Rectal smooth muscle tissue (tissue), 1 donor: ENCODE data around the gene SLC16A8.
"Not testable (repeated sequence)": the region's sequence is repeated elsewhere in the genome, so short reads cannot be mapped to it uniquely, and the experiment has no call there.

Source experiments
- H3K27ac ChIP-seq: one replicate; pipeline ENCODE4 v1.7.0; 2013; ENCODE audit warnings: low read depth, low read length, inconsistent platforms
- H3K27me3 ChIP-seq: one replicate; pipeline ENCODE4 v1.7.0; 2013; ENCODE audit warnings: low read length; ENCODE audit not compliant: control insufficient read depth, insufficient read depth
- H3K36me3 ChIP-seq: one replicate; pipeline ENCODE4 v1.7.0; 2013; ENCODE audit warnings: low read length; ENCODE audit not compliant: control insufficient read depth, insufficient read depth
- H3K4me1 ChIP-seq: one replicate; pipeline ENCODE4 v1.7.0; 2013; ENCODE audit warnings: low read length; ENCODE audit not compliant: control insufficient read depth, insufficient read depth
- H3K4me3 ChIP-seq: one replicate; pipeline ENCODE4 v1.7.0; 2013; ENCODE audit warnings: low read length
- H3K9ac ChIP-seq: one replicate; pipeline ENCODE4 v1.7.0; 2013; ENCODE audit warnings: low read length

Gene SLC16A8

DNA sequence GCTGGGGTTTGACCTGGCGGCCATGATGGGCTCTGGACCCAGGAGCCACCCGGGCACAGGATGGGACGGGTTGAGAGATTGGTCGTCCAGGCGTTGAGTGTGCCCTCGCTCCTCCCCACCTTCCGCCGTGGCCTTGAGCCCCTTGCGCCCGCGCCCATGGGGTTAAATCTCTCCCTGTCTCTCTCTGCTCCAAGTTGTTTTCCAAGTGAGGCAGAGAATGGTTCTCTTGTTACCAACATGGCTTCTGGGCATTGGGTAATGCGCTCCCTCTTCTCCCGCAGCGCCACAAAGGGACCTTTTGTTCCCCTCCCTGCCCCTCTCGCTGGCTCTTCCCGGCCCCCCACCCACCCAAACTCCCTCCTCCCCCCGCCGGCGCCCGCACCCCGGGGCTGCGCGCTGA is 45.6 kb downstream of the SLC16A8 start:
- Histone ChIP-seq H3K4me1 (peaks cover 14% of the 10 kb centered on the region), H3K9ac (no peak overlapping the region), H3K27ac (peak overlapping the region; percentile 6), H3K36me3 (no peaks in the 10 kb centered on the region), H3K4me3 (no peak overlapping the region), H3K27me3 (no peaks in the 10 kb centered on the region)

DNA sequence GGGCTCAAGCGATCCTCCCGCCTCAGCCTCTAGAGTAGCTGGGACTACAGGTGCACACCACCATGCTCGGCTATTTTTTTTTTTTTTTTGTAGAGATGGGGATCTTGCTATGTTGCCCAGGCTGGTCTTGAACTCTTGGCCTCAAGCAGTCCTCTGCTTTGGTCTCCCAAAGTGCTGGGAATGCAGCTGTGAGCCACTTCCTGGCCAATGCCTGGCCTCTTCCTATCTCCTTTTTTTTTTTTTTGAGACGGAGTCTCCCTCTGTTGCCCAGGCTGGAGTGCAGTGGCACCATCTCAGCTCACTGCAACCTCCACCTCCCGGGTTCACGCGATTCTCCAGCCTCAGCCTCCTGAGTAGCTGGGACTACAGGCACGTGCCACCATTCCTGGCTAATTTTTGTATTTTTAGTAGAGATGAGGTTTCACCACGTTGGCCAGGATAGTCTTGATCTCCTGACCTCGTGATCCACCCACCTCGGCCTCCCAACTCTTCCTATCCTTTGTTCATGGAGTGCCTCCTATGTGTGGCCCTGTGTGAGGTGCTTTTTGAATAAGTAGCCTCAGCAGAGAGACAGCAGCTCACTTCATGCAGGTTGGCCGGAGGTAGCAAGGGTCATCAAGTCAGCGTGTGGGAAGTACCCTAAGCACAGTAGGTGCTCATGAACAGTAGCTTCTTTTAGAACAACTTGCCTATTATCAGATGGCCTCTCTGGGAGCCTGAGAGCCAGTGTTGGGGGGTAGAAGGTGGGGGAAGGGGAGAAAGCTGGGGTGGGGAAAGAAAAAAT is 46.4 kb downstream of the SLC16A8 start:
- not testable (repeated sequence) for H3K27me3 ChIP-seq, H3K4me3 ChIP-seq, H3K27ac ChIP-seq, H3K36me3 ChIP-seq, H3K9ac ChIP-seq
- peaks cover 16% of the 10 kb centered on the region for H3K4me1 ChIP-seq

DNA sequence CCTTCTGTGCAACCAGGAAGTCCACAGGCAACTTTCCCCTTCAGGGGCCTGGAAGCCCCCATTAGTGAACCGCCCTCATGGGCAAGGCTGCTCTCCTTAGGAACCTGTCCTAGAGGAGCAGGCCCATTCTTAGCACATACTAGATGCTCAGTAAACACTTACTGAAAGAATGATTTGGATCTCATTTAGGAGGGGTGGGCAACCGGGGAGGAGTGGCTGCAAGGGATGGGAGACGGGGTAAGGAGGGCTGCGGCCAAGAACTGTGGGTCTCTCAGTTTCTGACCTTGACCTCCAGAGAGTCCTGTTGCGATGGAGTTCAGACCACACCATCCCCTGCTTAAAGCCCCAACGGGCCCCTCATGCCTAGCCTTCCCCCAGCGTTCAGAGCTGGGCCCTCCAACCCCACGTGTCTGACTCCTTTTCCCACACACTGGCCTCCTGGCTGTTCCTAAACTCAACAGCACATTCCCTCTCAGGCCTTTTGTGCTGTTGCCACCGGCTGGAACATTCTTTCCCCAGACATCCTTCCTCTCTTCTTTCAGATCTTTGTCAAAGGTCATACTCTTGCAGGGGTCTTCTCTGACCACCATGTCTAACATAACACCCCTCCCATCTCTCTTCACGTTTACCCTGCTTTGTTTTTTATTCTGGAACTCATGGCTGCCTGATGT is 47.5 kb downstream of the SLC16A8 start:
- H3K4me3 ChIP-seq, result no peak overlapping the region
- H3K4me1 ChIP-seq, result peaks cover 16% of the 10 kb centered on the region
- no peaks in the 10 kb centered on the region for H3K36me3 ChIP-seq
- H3K27ac ChIP-seq, result peak overlapping the region; percentile 46
- no peaks in the 10 kb centered on the region for H3K27me3 ChIP-seq
- H3K9ac ChIP-seq, result no peak overlapping the region

DNA sequence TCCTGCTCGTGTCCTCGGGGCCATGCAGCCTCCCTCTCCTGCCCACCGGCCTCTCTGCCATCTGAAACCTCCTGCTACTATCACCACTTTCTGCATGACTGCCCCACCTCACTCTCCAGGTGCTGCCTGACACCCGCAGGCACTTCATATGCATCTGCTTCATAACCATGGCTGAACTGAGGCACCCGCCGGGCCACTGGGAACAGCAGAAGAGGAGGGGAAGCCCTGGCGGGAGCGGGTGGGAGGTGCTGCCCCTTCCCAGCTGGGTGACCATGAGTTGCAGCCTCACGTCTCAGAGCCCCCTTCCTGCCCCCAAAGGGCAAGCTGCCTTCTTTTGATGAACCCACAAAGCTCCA is 48.5 kb downstream of the SLC16A8 start:
- no peaks in the 10 kb centered on the region for H3K27me3 ChIP-seq
- H3K9ac ChIP-seq, result no peak overlapping the region
- no peak overlapping the region for H3K27ac ChIP-seq
- no peaks in the 10 kb centered on the region for H3K36me3 ChIP-seq
- H3K4me3 ChIP-seq, result no peak overlapping the region
- H3K4me1 ChIP-seq, result peaks cover 16% of the 10 kb centered on the region

DNA sequence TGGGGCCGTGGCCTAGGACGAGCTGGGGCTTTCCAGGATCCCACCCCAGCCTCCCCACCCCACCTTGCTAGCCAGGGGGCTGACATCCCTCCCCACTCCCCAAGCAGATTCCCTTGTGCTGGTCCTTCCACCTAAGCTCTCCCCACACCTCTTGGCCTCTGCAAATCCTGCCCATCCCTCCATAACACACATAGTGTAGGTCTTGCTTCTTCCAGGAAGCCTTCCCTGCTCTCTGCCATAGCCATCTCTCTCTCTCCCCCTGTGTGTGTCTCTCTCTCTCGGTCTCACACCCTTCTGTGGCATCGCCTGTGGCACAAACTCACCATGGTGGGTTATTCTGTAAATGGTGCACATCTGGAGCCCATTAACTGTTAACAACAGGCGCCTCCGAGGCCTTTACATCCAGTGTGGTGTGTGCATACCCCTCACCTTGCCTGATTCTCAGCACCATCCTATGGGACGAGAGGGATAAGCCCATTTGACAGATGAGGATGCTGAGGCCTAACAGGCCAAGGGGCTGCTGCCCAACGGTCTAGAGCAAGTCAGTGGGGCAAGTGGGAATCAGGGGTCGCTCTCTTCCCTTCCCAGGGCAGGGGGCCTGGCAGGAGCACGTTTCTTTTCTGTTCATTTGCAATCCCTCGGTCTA is 49.0 kb downstream of the SLC16A8 start:
- H3K9ac ChIP-seq, result no peak overlapping the region
- no peaks in the 10 kb centered on the region for H3K36me3 ChIP-seq
- peak overlapping the region; percentile 67 for H3K27ac ChIP-seq
- no peaks in the 10 kb centered on the region for H3K27me3 ChIP-seq
- H3K4me3 ChIP-seq, result no peak overlapping the region
- peaks cover 16% of the 10 kb centered on the region for H3K4me1 ChIP-seq

DNA sequence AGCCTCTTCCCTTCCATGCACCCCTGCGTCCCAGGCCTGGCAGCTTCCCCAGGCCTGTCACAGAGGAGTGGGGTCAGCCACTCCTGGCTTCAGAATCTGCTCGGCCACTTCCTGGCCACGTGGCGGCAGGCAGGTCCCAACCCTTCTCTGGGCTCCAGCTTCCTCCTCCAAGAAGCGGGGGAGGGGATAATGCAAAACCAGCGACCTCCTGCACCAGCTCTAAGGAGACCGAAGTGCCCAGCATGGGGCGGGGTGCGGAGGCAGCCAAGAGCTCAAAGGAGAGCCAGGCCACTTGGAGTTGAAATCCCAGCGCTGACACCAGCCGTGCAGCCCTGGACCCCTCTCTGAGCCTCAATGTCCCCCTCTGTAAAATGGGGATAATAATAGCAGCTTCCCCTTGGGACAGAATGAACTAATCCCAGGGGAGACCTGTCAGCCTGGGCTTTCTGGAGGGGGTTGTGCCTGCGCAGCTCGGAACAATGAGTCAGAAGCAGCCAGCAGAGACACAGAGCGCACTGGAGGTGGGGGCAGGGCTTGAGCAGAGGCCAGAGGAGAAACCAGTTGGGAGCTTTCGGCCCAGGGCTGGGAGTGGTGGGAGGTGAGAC is 49.6 kb downstream of the SLC16A8 start:
- H3K27ac ChIP-seq, result peak overlapping the region; percentile 67
- H3K4me1 ChIP-seq, result peaks cover 16% of the 10 kb centered on the region
- peak overlapping the region; percentile 19 for H3K4me3 ChIP-seq
- H3K9ac ChIP-seq, result no peak overlapping the region
- no peaks in the 10 kb centered on the region for H3K36me3 ChIP-seq
- no peaks in the 10 kb centered on the region for H3K27me3 ChIP-seq

DNA sequence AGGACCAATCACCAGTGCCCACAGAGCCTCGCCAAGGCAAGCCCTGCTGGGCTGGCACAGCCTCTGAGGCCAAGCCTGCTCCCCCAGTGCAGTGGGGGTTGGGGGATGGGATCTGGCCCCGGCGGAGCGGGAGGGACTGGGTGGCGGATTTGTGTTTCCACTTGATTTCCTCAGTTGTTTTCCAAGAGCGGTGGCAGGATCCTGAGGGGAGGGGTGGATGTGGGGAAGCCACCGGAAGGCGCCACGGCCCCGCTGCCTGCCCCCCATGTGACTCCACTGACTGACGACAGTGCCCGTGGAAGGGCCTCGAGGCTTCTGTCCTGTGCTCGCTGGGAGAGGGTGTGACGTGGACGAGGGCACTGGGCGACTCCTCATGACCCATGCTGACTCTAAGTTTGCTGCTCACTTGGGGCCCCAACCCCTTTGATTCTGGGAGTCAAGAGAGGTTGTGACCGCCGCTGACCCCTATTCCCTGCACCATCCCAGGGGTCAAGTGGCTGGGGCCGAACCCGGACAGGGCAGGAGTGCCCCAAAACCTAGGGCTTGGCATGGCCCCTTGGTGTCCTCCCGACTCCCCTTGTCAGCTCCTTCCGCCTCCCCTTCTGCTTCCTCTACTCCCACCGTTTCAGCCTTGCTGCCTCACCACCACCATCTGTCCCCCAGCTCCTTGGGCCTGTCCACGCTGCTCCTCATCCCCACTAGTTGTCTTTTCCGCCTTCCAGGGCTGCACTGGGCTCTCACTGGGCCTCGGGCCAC is 50.3 kb downstream of the SLC16A8 start:
- peak overlapping the region; percentile 19 for H3K4me3 ChIP-seq
- no peaks in the 10 kb centered on the region for H3K27me3 ChIP-seq
- no peak overlapping the region for H3K9ac ChIP-seq
- peaks cover 16% of the 10 kb centered on the region for H3K4me1 ChIP-seq
- H3K36me3 ChIP-seq, result no peaks in the 10 kb centered on the region
- H3K27ac ChIP-seq, result peak overlapping the region; percentile 67

DNA sequence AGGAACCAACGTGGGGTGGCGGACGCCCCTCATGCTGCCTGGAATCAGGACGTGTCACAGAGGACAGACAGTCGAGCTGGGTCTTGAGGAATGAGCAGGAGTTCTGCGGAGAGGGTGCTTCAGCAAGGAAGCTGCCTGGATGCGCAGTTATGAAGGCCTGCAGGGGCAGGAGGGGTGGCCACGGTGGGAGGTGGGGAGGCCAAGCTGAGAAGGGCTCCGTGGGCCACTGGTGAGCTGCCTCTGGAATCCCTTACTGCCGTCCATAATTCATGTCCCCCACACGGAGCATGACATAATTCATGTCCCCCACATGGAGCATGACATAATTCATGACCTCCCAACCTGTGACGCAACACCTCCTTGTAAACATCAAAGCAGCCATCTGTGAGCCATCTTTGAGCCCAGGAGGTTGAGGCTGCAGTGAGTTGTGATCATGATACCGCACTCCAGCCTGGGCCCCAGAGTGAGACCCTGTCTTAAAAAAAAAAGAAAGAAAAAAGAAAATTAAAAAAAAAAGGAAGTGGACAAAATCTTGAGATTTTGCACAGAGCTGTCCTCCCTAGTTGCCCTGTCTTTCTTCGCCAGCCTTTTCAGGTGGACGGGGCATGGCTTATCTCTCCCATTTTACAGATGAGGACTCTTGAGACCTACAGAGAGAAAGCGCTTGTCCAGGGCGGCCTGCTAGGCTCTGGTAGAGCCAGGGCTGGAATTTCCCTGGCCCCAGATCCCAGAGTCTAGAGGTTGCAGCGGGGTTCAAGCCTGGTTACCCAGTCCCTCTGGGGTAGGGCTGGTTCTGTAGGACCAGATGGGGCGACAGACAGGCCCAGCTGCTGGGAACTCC is 51.1 kb downstream of the SLC16A8 start:
- H3K27me3 ChIP-seq, result no peaks in the 10 kb centered on the region
- H3K36me3 ChIP-seq, result no peaks in the 10 kb centered on the region
- no peak overlapping the region for H3K9ac ChIP-seq
- H3K4me3 ChIP-seq, result no peak overlapping the region
- peaks cover 16% of the 10 kb centered on the region for H3K4me1 ChIP-seq
- H3K27ac ChIP-seq, result peak overlapping the region; percentile 8

DNA sequence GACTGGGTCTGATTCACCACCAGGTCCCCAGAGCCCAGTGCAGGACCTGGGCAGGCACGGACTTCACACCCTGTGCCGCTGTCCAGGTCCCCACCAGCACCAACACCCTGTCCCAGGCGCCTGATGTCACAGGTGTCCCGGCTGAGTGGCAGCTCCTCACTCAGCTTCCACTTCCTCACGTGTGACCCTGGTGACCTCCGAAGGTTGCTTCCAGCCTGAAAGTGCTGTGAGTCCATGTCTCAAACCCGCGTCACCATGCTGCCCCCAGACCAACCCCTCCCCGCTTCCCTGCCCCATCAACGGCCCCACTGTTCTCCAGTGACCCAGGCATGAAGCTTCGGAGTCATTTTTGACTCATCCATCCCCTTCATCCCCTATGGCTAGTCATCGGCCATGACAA is 52.5 kb downstream of the SLC16A8 start:
- H3K27ac ChIP-seq, result peak overlapping the region; percentile 45
- H3K9ac ChIP-seq, result no peak overlapping the region

DNA sequence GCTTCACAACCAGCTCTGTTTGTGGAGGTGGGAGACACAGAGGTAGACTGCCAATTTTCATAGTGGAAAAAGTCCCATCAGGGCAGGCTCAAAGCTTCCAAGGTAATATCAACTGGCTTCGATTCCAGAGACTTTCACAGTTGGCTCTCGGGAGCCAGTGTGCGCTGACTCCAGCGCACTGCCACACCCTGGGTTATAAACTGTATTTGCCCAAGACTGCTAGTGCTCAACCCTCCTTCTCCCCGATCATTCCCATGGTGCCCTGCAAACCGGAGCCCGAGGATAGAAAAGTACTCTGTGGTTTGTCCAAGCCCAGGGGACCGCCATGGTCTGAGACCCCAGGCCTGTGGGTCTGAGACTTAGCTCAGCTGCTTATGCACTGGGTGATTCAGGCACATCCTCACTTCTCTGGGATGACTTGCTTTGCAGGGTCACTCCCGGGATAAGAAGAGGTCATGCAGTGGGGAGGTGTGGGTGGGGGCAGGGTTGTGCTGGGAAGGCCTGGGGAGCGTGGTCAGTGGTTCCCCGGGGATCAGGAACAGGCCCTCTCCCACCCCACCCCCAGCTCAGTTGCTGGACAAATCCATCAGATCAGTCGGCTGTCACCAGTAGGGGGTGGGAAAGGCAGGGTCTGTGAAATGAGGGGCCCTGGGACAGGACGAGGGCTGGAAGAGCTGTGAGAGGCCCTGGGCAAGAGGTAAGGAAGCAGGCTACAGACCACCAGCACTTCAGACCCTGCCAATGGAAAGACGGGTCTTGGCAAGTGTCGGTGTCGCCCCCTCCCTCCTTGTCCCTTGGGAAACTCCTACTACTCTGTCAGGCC is 53.5 kb downstream of the SLC16A8 start:
- Histone ChIP-seq H3K9ac (no peak overlapping the region), H3K27ac (no peak overlapping the region), H3K4me1 (peaks cover 16% of the 10 kb centered on the region), H3K4me3 (no peak overlapping the region), H3K36me3 (no peaks in the 10 kb centered on the region), H3K27me3 (no peaks in the 10 kb centered on the region)

More for the DNA sequence above, 52.5 kb downstream of the SLC16A8 start:
- Histone ChIP-seq H3K36me3 (no peaks in the 10 kb centered on the region), H3K4me3 (no peak overlapping the region), H3K4me1 (peaks cover 16% of the 10 kb centered on the region), H3K27me3 (no peaks in the 10 kb centered on the region)

DNA sequence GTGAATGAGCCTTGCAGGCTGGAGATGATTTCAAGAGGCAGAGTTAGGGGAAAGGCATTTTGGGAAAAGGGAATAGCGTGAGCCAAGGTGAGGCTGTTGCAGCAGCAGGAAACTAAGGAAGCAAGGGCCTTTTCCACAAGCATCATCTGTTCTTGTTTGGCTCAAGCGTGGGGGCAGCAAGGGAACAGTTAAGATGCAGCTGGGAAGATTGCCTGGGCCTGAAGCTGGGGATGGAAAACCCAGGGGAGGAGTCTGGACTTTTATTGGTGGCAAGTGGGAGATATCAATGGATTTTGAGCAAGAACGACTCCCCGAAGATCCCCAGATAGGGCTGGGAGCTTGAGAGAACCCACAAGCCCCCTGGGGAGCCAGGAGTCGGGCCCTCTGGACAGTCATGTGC is 54.1 kb downstream of the SLC16A8 start:
- Histone ChIP-seq H3K4me1 (peaks cover 14% of the 10 kb centered on the region), H3K9ac (no peak overlapping the region), H3K27me3 (no peaks in the 10 kb centered on the region), H3K4me3 (no peak overlapping the region), H3K27ac (no peak overlapping the region), H3K36me3 (no peaks in the 10 kb centered on the region)
